Endothelial cell of umbilical vein (primary cell): ENCODE results near the gene MUC20.

Source experiments
- EZH2 ChIP-seq: IDR thresholded peaks from 2 replicates; pipeline ENCODE4 v1.6.1; 2012; ENCODE audit warnings: borderline replicate concordance, low read depth, mild to moderate bottlenecking, moderate library complexity, low read length, inconsistent platforms; ENCODE audit not compliant: severe bottlenecking
- POLR2A ChIP-seq: IDR thresholded peaks from 2 replicates; pipeline ENCODE4 v1.6.1; 2012; ENCODE audit warnings: low read depth, mild to moderate bottlenecking, control low read depth, low read length

DNA sequence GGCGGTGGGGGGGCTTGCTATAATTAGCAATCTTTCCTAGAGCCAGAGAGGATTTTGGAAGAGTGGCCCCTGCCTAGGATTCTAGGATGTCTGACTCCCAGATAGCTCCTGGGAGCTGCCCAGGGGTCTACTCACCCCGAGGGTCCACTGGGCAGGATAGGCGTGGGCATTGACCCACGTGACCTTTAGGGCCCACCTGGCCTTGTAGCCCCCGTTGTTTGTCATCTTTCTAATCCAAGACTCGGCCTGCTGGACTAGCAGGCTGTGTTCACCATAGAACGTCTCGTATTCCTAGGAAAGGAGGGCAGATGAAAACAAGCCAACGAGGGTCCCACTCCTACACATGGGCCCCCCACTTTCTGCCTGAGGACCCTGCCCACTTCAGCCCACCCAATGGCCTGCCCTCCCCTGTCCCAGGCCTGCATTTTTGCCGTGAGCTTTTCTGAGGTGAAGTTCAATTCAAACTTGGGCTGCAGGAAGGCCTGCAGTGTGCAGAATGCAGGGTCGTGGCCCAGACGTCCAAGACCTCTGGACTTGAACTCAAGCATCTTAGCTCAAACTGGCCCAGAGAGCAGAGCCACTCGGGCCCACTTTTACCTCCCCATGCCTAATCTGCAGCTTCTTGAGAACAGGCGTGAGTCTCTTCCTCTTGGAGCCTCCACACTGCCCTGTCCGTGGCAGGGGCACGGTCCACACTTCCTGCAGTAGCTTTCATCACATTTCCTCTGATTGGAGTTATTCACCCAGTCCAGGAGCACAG is 49.5 kb downstream of the MUC20 start:
- TF ChIP-seq POLR2A = no peak
- TF ChIP-seq EZH2 = no peak
